ENCODE measurements around the gene TRAF2. TPM values are rescaled to one million over a fixed set of nuclear protein-coding genes. Genes with fewer than 3 reads are reported as not detected.

TRAF2 gene
- total and polyA plus RNA-seq, 2 of the 13 experiments (the other 11 are each of a cell fraction or from before 2014, with no cell fraction given), result 12.4 to 13.6 TPM

DNA sequence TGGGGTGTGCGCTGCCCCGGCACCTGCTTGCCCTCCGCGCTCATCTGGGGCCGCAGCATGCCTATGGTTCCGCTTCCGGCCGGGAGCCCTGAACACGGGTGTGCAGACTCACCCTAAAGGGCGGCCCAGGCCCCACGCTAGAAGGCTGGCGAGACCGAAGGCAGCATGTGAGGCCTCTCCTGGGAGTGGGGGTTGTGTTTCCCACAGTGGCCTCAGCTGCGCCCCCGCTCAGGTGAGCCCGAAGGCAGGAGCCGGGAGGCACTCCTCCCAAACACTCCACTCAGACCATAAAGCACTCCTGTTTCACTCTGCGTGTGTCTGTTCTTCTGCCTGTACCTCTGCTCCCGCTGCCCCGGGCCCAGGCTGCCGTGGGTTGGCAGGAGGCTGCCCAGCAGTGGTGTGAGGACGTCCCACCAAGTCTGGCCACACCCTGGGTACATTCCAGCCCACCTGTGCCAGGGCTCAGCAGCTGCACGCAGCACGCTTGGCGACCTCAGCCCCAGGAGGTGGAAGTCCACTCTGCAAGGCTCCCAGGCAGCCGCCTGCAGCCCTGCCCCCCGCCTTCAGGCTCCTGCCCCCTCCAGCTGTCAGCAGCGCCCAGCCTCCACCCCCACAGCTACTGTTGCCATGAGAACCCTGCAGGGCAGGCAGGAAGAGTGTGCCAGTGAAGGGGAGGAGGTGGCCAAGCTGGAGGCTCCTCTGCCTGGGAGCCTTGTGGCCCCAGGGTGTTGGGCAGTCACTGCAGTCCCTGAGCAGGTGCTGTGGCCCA is 45.3 kb upstream of the TRAF2 start (continued):
- TF ChIP-seq, protein P1, sequence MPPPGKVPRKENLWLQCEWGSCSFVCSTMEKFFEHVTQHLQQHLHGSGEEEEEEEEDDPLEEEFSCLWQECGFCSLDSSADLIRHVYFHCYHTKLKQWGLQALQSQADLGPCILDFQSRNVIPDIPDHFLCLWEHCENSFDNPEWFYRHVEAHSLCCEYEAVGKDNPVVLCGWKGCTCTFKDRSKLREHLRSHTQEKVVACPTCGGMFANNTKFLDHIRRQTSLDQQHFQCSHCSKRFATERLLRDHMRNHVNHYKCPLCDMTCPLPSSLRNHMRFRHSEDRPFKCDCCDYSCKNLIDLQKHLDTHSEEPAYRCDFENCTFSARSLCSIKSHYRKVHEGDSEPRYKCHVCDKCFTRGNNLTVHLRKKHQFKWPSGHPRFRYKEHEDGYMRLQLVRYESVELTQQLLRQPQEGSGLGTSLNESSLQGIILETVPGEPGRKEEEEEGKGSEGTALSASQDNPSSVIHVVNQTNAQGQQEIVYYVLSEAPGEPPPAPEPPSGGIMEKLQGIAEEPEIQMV (CRISPR knock-in tag; IDR thresholded peaks at IDR 0.05; ENCODE audit: low read depth), result 0 out of 2 replicates have a peak, but pooled peaks have one; percentile 30
- TF ChIP-seq ZNF776 (CRISPR knock-in tag; IDR thresholded peaks at IDR 0.05), result peak; percentile 62
- TF ChIP-seq IKZF4 (CRISPR knock-in tag; IDR thresholded peaks at IDR 0.05; ENCODE audit: borderline replicate concordance, low read depth, not compliant biosample characterization), result no peak
- peak; percentile 80 for TF ChIP-seq ZBTB38 (CRISPR knock-in tag; IDR thresholded peaks at IDR 0.05)
- 0 out of 2 replicates have a peak, but pooled peaks have one; percentile 31 for TF ChIP-seq ZNF337 (CRISPR knock-in tag; IDR thresholded peaks at IDR 0.05; ENCODE audit: borderline replicate concordance, low read depth)
- TF ChIP-seq, protein P2, sequence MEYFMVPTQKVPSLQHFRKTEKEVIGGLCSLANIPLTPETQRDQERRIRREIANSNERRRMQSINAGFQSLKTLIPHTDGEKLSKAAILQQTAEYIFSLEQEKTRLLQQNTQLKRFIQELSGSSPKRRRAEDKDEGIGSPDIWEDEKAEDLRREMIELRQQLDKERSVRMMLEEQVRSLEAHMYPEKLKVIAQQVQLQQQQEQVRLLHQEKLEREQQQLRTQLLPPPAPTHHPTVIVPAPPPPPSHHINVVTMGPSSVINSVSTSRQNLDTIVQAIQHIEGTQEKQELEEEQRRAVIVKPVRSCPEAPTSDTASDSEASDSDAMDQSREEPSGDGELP (IDR thresholded peaks at IDR 0.05; ENCODE audit: borderline replicate concordance, low read depth), result peak; percentile 93; the same call in 1 of the 2 replicates
- 0 out of 2 replicates have a peak, but pooled peaks have one; percentile 17 for TF ChIP-seq HOXD1 (CRISPR knock-in tag; IDR thresholded peaks at IDR 0.05)
- TF ChIP-seq REPIN1 (CRISPR knock-in tag; IDR thresholded peaks at IDR 0.05; ENCODE audit: borderline replicate concordance, low read depth), result 0 out of 2 replicates have a peak, but pooled peaks have one; percentile 43
- peak; percentile 51; the same call in 1 of the 2 replicates for TF ChIP-seq ATF7-NPFF (CRISPR knock-in tag; IDR thresholded peaks at IDR 0.05; ENCODE audit: low read depth)
- peak; percentile 85 for TF ChIP-seq AGO2 (optimal IDR thresholded peaks at IDR 0.05; ENCODE audit: low read depth, low read length)
- TF ChIP-seq, protein P3, sequence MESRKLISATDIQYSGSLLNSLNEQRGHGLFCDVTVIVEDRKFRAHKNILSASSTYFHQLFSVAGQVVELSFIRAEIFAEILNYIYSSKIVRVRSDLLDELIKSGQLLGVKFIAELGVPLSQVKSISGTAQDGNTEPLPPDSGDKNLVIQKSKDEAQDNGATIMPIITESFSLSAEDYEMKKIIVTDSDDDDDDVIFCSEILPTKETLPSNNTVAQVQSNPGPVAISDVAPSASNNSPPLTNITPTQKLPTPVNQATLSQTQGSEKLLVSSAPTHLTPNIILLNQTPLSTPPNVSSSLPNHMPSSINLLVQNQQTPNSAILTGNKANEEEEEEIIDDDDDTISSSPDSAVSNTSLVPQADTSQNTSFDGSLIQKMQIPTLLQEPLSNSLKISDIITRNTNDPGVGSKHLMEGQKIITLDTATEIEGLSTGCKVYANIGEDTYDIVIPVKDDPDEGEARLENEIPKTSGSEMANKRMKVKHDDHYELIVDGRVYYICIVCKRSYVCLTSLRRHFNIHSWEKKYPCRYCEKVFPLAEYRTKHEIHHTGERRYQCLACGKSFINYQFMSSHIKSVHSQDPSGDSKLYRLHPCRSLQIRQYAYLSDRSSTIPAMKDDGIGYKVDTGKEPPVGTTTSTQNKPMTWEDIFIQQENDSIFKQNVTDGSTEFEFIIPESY (CRISPR knock-in tag; IDR thresholded peaks at IDR 0.05), result 0 out of 2 replicates have a peak, but pooled peaks have one; percentile 5
- TF ChIP-seq, protein P4, sequence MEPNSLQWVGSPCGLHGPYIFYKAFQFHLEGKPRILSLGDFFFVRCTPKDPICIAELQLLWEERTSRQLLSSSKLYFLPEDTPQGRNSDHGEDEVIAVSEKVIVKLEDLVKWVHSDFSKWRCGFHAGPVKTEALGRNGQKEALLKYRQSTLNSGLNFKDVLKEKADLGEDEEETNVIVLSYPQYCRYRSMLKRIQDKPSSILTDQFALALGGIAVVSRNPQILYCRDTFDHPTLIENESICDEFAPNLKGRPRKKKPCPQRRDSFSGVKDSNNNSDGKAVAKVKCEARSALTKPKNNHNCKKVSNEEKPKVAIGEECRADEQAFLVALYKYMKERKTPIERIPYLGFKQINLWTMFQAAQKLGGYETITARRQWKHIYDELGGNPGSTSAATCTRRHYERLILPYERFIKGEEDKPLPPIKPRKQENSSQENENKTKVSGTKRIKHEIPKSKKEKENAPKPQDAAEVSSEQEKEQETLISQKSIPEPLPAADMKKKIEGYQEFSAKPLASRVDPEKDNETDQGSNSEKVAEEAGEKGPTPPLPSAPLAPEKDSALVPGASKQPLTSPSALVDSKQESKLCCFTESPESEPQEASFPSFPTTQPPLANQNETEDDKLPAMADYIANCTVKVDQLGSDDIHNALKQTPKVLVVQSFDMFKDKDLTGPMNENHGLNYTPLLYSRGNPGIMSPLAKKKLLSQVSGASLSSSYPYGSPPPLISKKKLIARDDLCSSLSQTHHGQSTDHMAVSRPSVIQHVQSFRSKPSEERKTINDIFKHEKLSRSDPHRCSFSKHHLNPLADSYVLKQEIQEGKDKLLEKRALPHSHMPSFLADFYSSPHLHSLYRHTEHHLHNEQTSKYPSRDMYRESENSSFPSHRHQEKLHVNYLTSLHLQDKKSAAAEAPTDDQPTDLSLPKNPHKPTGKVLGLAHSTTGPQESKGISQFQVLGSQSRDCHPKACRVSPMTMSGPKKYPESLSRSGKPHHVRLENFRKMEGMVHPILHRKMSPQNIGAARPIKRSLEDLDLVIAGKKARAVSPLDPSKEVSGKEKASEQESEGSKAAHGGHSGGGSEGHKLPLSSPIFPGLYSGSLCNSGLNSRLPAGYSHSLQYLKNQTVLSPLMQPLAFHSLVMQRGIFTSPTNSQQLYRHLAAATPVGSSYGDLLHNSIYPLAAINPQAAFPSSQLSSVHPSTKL (CRISPR knock-in tag; IDR thresholded peaks at IDR 0.05), result no peak
- TF ChIP-seq, protein P5, sequence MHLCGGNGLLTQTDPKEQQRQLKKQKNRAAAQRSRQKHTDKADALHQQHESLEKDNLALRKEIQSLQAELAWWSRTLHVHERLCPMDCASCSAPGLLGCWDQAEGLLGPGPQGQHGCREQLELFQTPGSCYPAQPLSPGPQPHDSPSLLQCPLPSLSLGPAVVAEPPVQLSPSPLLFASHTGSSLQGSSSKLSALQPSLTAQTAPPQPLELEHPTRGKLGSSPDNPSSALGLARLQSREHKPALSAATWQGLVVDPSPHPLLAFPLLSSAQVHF (CRISPR knock-in tag; IDR thresholded peaks at IDR 0.05), result peak; percentile 84; the same call in 1 of the 2 replicates
- 0 out of 2 replicates have a peak, but pooled peaks have one; percentile 61 for TF ChIP-seq ZNF761 (CRISPR knock-in tag; conservative IDR thresholded peaks at IDR 0.05)
- TF ChIP-seq NR2F2 (IDR thresholded peaks at IDR 0.05; ENCODE audit: borderline replicate concordance, low read depth), result no peak
- TF ChIP-seq REL (CRISPR knock-in tag; conservative IDR thresholded peaks at IDR 0.05), result peak; percentile 87
- no peak for TF ChIP-seq ATAD3A (CRISPR knock-in tag; IDR thresholded peaks at IDR 0.05)
- 0 out of 2 replicates have a peak, but pooled peaks have one; percentile 70 for TF ChIP-seq ZNF251 (CRISPR knock-in tag; IDR thresholded peaks at IDR 0.05)
- TF ChIP-seq SUZ12 (IDR thresholded peaks at IDR 0.05; ENCODE audit: low read depth, low read length), result no peak
